ENCODE data around the gene TTL.

TTL gene

GRCh38 chr2:112472547-112473263 is 9.3 kb upstream of the TTL start:
- H3K4me3 ChIP-seq (replicated peaks; ENCODE audit: low read depth, low read length), result no peak overlapping the region
- DNase-seq (ENCODE audit: low read depth), result no peak
- TF ChIP-seq CTCF (IDR thresholded peaks at IDR 0.05; ENCODE audit: low read length, missing control alignments), result no peak

DNA sequence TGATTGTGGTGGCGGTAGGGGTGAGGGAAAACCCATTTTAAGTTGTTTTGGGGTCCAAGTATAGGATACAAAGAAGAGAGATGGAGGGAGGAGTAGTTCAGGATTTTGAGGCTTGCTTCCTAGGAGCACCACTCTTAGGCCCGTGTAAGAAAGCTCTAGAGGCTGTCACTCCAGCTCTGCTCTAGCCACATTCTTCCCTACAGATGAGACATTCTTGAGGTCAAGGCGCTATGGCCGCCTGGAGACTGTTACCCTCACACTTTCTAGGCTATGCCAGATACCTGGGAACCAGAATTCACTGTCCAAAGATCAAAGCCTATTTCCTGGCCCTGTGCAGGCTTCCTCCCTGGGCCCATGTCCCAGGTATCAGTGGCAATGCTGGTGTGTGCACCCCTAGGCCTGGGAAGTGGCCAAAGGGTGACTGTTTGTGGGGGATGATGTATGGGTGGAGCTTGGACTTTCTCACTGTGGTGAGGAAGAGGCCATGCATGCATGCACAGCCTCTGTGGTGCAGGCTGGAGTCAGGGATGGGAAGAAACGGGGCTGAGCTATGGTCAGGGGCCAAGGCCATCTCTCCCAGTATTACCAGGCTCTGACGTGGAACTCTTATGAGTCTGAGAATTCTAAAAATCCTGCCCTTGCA is 7.0 kb upstream of the TTL start:
- TF ChIP-seq CTCF (IDR thresholded peaks at IDR 0.05; ENCODE audit: low read length, missing control alignments), result no peak
- no peak overlapping the region for H3K4me3 ChIP-seq (replicated peaks; ENCODE audit: low read depth, low read length)
- DNase-seq (ENCODE audit: low read depth), result no peak

GRCh38 chr2:112476434-112476833 is 5.5 kb upstream of the TTL start:
- no peak overlapping the region for H3K4me3 ChIP-seq (replicated peaks; ENCODE audit: low read depth, low read length)
- no peak for DNase-seq (ENCODE audit: low read depth)
- no peak for TF ChIP-seq CTCF (IDR thresholded peaks at IDR 0.05; ENCODE audit: low read length, missing control alignments)

GRCh38 chr2:112480530-112481049 is 1.4 kb upstream of the TTL start:
- no peak for TF ChIP-seq CTCF (IDR thresholded peaks at IDR 0.05; ENCODE audit: low read length, missing control alignments)
- DNase-seq (ENCODE audit: low read depth), result no peak
- H3K4me3 ChIP-seq (replicated peaks; ENCODE audit: low read depth, low read length), result peak overlapping the region; percentile 65

GRCh38 chr2:112481050-112481527 is 867 bp upstream of the TTL start:
- peak; percentile 81 for DNase-seq (ENCODE audit: low read depth)
- H3K4me3 ChIP-seq (replicated peaks; ENCODE audit: low read depth, low read length), result peak overlapping the region; percentile 65
- TF ChIP-seq CTCF (IDR thresholded peaks at IDR 0.05; ENCODE audit: low read length, missing control alignments), result peak; percentile 88

DNA sequence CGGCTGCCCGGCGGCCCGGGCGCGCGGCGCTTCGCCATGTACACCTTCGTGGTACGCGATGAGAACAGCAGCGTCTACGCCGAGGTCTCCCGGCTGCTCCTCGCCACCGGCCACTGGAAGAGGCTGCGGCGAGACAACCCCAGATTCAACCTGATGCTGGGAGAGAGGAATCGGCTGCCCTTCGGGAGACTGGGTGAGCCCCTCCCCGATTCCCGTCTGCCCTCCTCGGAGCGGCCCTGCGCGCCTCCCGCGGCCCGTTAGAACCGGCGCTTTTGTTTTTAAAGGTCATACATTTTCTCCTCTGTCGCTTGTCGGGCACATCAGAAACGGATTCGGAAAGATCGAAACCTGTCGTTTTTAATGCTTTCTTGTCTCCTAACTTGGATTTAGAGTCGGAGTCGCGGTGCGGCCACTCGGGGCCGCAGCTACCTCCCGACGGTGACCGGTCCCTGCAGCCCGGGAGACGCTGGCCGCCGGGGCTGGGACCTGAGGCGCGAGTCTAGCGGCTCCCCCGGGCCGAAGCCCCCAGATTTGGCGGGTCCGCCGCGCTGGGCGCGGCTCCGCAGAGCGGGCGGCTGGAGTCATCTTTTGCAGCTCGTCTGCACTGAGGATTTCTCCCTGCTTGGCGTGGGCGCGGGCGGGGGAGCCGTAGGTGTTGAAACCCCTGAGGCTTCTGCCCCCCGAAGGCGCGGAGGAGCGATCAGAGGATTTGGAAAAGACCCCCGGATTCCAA is 519 bp downstream of the TTL start:
- peak overlapping the region; percentile 83 for H3K4me3 ChIP-seq (replicated peaks; ENCODE audit: low read depth, low read length)
- DNase-seq (ENCODE audit: low read depth), result peak; percentile 48
- no peak for TF ChIP-seq CTCF (IDR thresholded peaks at IDR 0.05; ENCODE audit: low read length, missing control alignments)
